ENCODE measurements around the gene CELF4.

Gene CELF4

DNA sequence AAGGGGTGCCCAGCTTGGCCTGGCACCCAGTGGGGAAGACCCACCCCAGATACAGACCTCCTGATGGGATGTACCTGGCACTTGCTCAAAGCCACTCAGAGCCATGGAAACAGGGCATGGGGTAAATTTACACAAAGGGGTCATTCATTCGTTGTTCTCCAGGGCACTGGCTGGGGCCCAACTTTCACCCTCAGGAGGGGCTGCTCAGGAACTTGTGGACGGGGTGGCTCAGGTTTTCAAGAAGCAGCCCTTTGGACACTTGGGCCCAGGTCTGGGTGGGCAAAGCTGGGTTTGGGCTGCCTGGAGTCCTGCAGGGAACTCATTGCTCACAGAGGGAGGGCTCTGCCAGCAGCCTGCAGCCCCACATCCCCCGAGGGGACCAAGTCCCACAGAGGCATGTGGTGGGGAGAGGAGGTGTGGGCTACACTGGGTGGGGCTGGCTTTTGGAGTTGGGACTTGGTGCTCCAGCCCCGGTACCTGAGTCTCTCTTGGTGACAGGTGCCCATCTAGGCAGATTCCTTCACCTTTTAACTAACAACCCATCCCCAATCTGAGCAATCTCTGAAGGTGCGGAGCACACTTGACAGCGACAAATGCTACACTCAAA lies 172.3 kb downstream of the CELF4 start:
- Histone ChIP-seq H3K27ac (ENCODE audit: low read length) (no peak overlapping the region), H3K4me1 (ENCODE audit: control insufficient read depth, insufficient read depth, low read length) (peaks cover 5% of the 10 kb centered on the region), H3K36me3 (ENCODE audit: control insufficient read depth in 2 of 2, insufficient read depth in 2 of 2, low read length in 2 of 2) (no peaks in the 10 kb centered on the region), H3K9me3 (ENCODE audit: control insufficient read depth in 2 of 2, low read length in 2 of 2) (peaks cover 0 to 16% of the 10 kb centered on the region in 2 donors), H3K27me3 (ENCODE audit: control insufficient read depth in 1 of 2, insufficient read depth in 2 of 2, low read length in 2 of 2) (peaks cover under 1 to 9% of the 10 kb centered on the region in 2 donors), H3K4me3 (ENCODE audit: low read length in 2 of 2) (peak overlapping the region in 1 of 2 donors; percentile 71), H3K9ac (ENCODE audit: low read length in 2 of 2) (no peak overlapping the region)

DNA sequence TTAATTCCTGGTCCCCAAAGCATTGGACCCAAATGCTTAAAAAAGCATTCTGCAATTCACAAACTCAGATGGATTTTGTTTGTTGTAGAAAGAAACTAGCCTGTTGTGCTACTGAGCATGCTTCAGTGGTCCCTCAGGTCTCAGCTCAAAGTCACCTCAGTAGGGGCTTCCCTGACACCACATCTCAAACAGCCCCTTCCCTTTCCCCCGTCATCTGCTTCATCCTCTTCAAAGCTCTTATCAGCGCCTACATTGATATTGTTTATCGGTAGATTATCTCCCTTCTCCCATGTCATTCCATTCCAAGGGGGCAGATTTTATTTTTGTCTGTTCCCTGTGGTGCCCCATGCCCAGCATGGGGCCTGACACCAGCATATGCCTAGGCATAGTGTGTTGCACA lies 172.9 kb downstream of the CELF4 start:
- H3K27me3 ChIP-seq (ENCODE audit: control insufficient read depth in 1 of 2, insufficient read depth in 2 of 2, low read length in 2 of 2), result peaks cover 2 to 9% of the 10 kb centered on the region in 2 donors
- no peak overlapping the region for H3K4me3 ChIP-seq (ENCODE audit: low read length in 2 of 2)
- peaks cover 0 to 16% of the 10 kb centered on the region in 2 donors for H3K9me3 ChIP-seq (ENCODE audit: control insufficient read depth in 2 of 2, low read length in 2 of 2)
- H3K4me1 ChIP-seq (ENCODE audit: control insufficient read depth, insufficient read depth, low read length), result peaks cover 5% of the 10 kb centered on the region
- no peaks in the 10 kb centered on the region for H3K36me3 ChIP-seq (ENCODE audit: control insufficient read depth in 2 of 2, insufficient read depth in 2 of 2, low read length in 2 of 2)
- H3K9ac ChIP-seq (ENCODE audit: low read length in 2 of 2), result no peak overlapping the region
- H3K27ac ChIP-seq (ENCODE audit: low read length), result no peak overlapping the region

DNA sequence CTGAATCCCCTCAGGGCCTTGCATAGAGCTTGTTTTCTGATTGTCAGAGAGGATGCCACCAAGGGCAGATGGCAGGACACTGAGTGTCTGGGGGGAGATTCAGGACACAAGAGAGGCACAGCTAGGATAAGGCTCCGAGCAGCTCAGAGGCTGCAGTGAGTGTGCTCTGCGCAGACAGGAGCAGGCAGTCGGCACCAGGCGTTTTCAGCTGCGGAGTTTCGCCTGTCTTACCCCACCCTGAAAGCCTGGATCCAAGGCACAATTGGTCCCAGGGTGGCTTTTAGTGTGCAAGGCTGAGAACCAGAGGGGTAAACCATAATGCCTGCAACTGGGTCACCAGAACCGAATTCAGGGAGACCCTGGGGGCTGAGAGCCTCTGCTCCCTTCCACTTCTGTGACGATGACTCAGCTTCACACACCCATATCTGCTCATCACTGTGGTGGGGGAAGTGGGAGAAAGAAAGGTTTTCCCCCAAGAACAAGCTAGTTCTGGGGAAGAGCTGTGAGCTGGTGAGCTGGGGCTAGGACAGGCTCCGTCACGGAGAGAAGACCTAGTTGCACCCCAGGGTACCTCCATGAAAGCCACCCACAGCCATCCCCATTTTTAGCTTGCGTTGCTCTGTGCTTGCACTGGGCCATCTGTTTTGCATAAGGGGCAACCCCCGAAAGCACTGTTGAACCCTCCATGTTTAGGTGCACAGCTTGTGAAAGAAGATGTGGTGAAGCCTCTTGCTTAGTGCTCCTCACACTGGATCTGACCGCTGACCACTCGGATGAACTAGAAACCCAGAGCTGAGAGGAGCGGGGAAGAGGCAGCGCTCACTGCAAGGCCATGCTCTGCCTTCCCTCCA lies 173.7 kb downstream of the CELF4 start:
- H3K9ac ChIP-seq (ENCODE audit: low read length in 2 of 2), result no peak overlapping the region
- H3K27me3 ChIP-seq (ENCODE audit: control insufficient read depth in 1 of 2, insufficient read depth in 2 of 2, low read length in 2 of 2), result peaks cover 2 to 9% of the 10 kb centered on the region in 2 donors
- peaks cover 0 to 16% of the 10 kb centered on the region in 2 donors for H3K9me3 ChIP-seq (ENCODE audit: control insufficient read depth in 2 of 2, low read length in 2 of 2)
- H3K4me1 ChIP-seq (ENCODE audit: control insufficient read depth, insufficient read depth, low read length), result peaks cover 5% of the 10 kb centered on the region
- H3K27ac ChIP-seq (ENCODE audit: low read length), result no peak overlapping the region
- no peaks in the 10 kb centered on the region for H3K36me3 ChIP-seq (ENCODE audit: control insufficient read depth in 2 of 2, insufficient read depth in 2 of 2, low read length in 2 of 2)
- H3K4me3 ChIP-seq (ENCODE audit: low read length in 2 of 2), result no peak overlapping the region

DNA sequence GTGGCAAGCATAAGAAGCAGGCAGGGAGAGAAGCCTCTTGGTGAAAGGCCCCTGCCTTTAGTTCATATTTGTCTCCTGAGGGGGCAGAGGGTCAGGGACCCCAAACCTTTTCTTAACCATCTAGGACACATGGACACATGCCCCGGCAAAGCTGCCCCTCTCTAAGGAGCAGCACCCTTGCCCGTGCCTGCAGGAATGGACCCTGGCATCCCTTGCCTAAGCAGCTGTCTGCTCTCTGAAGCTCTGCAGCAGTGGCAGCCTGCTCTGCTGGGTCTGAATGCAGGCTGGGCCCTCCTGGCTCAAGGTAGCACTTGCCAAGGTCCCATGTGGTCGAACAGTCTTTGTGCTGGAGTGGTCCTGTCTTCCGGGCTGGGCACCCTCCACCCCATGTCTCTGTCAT lies 174.4 kb downstream of the CELF4 start:
- Histone ChIP-seq H3K4me1 (ENCODE audit: control insufficient read depth, insufficient read depth, low read length) (peaks cover 5% of the 10 kb centered on the region), H3K9me3 (ENCODE audit: control insufficient read depth in 2 of 2, low read length in 2 of 2) (peaks cover 0 to 16% of the 10 kb centered on the region in 2 donors), H3K27me3 (ENCODE audit: control insufficient read depth in 1 of 2, insufficient read depth in 2 of 2, low read length in 2 of 2) (peaks cover 2 to 9% of the 10 kb centered on the region in 2 donors), H3K27ac (ENCODE audit: low read length) (no peak overlapping the region), H3K36me3 (ENCODE audit: control insufficient read depth in 2 of 2, insufficient read depth in 2 of 2, low read length in 2 of 2) (no peaks in the 10 kb centered on the region), H3K4me3 (ENCODE audit: low read length in 2 of 2) (no peak overlapping the region), H3K9ac (ENCODE audit: low read length in 2 of 2) (no peak overlapping the region)

DNA sequence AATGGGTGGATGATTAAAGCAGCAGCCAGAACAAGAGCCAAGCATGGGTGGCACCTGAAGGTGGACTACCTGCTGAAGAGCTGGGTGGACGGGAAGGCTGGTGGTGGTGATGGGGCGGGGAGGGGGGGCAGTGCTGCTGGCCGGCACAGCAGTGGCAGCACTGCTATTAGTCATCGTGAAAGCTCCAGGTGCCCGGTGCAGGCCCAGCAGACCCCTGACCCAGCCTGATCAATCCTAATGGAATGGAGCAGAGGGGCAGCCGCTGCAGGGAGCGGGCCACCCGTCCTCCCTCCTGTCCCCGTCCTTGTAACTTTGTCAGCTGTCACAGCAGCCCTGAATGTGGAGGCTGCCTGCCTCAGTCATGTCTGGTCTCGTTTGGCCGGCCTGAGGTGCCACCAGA lies 174.9 kb downstream of the CELF4 start:
- H3K4me1 ChIP-seq (ENCODE audit: control insufficient read depth, insufficient read depth, low read length), result peaks cover 5% of the 10 kb centered on the region
- no peak overlapping the region for H3K4me3 ChIP-seq (ENCODE audit: low read length in 2 of 2)
- peaks cover 2 to 16% of the 10 kb centered on the region in 2 donors for H3K9me3 ChIP-seq (ENCODE audit: control insufficient read depth in 2 of 2, low read length in 2 of 2)
- peaks cover 2 to 9% of the 10 kb centered on the region in 2 donors for H3K27me3 ChIP-seq (ENCODE audit: control insufficient read depth in 1 of 2, insufficient read depth in 2 of 2, low read length in 2 of 2)
- H3K9ac ChIP-seq (ENCODE audit: low read length in 2 of 2), result no peak overlapping the region
- no peak overlapping the region for H3K27ac ChIP-seq (ENCODE audit: low read length)
- H3K36me3 ChIP-seq (ENCODE audit: control insufficient read depth in 2 of 2, insufficient read depth in 2 of 2, low read length in 2 of 2), result no peaks in the 10 kb centered on the region

DNA sequence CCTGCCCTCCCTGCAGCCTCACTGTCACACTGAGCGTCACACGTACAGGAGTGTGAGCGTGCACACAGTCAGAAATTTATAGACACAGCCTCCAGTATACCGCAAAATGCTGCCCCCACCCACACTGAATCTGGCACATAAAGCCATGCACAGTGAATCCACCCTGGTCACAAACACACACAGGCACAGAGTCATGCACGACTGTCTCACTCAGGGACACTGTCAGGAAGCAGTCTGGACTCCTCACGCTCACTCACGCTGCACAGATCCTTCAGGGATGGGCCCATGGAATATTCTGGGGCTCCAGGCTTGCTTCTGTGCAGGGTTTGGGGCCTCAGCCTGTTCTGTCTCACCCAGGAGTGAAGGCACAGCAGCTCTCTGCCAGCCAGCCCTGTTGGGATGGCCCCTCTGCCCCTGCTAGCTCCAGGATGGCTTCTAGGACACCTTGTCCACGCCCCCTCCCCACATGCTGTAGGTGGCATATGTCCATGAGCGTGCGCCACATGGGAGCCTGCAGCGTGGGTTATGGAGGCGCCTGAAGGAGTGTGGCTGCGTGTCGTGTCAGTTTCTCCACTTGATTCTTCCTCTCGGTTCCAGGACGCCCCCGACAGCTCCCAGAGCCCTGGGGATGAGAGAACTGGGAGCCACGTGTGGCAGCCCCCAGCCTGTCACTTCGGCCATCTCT lies 175.8 kb downstream of the CELF4 start:
- no peaks in the 10 kb centered on the region for H3K36me3 ChIP-seq (ENCODE audit: control insufficient read depth in 2 of 2, insufficient read depth in 2 of 2, low read length in 2 of 2)
- peaks cover 5% of the 10 kb centered on the region for H3K4me1 ChIP-seq (ENCODE audit: control insufficient read depth, insufficient read depth, low read length)
- peaks cover 2 to 9% of the 10 kb centered on the region in 2 donors for H3K27me3 ChIP-seq (ENCODE audit: control insufficient read depth in 1 of 2, insufficient read depth in 2 of 2, low read length in 2 of 2)
- H3K9ac ChIP-seq (ENCODE audit: low read length in 2 of 2), result no peak overlapping the region
- no peak overlapping the region for H3K4me3 ChIP-seq (ENCODE audit: low read length in 2 of 2)
- H3K27ac ChIP-seq (ENCODE audit: low read length), result no peak overlapping the region
- peaks cover 4 to 16% of the 10 kb centered on the region in 2 donors for H3K9me3 ChIP-seq (ENCODE audit: control insufficient read depth in 2 of 2, low read length in 2 of 2)

DNA sequence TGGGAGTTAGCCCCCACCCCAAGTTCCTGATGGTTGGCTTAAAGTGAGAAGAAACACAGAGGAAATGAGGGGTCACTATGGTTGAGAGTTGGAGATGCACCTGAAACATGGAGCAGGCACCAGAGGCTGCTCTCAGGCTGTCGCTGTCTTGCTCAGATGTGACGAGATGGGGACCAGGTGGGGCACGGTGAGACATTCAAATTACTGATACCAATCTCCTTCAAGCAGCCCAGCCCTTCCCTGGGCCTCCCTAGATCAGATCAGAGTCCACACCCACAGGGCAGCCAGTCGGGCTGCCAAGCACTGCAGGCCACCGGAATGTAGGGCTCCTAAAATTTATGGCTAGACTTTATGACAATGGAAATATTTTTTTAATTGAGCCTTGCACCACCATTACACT lies 176.6 kb downstream of the CELF4 start:
- H3K36me3 ChIP-seq (ENCODE audit: control insufficient read depth in 2 of 2, insufficient read depth in 2 of 2, low read length in 2 of 2), result no peaks in the 10 kb centered on the region
- H3K27ac ChIP-seq (ENCODE audit: low read length), result no peak overlapping the region
- H3K4me3 ChIP-seq (ENCODE audit: low read length in 2 of 2), result no peak overlapping the region
- peaks cover under 1% of the 10 kb centered on the region for H3K4me1 ChIP-seq (ENCODE audit: control insufficient read depth, insufficient read depth, low read length)
- no peak overlapping the region for H3K9ac ChIP-seq (ENCODE audit: low read length in 2 of 2)
- H3K27me3 ChIP-seq (ENCODE audit: control insufficient read depth in 1 of 2, insufficient read depth in 2 of 2, low read length in 2 of 2), result peaks cover 4 to 5% of the 10 kb centered on the region in 2 donors
- peaks cover 4 to 16% of the 10 kb centered on the region in 2 donors for H3K9me3 ChIP-seq (ENCODE audit: control insufficient read depth in 2 of 2, low read length in 2 of 2)

DNA sequence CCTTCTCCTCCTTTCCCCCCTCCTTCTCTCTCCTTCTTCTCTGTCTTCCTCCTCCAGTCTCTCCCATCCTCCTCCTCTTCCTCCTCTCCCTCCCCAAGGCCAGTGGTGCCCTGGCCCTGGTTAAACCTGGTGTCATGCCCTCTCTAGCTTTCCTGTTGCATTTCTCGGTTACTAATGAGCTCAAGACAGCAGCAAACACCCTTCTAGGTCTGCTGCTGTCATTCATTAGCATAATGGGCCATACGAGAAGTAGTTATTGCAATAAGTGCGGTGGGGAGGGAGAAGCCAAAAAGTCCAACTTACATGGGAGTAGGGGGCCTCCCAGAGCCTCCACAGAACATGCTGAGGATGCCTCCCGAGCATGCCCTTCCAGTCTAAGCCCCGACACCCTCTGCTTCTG lies 177.2 kb downstream of the CELF4 start:
- Histone ChIP-seq H3K27ac (ENCODE audit: low read length) (no peak overlapping the region), H3K4me3 (ENCODE audit: low read length in 2 of 2) (no peak overlapping the region), H3K4me1 (ENCODE audit: control insufficient read depth, insufficient read depth, low read length) (no peaks in the 10 kb centered on the region), H3K27me3 (ENCODE audit: control insufficient read depth in 1 of 2, insufficient read depth in 2 of 2, low read length in 2 of 2) (peaks cover 4 to 5% of the 10 kb centered on the region in 2 donors), H3K9ac (ENCODE audit: low read length in 2 of 2) (no peak overlapping the region), H3K36me3 (ENCODE audit: control insufficient read depth in 2 of 2, insufficient read depth in 2 of 2, low read length in 2 of 2) (no peaks in the 10 kb centered on the region), H3K9me3 (ENCODE audit: control insufficient read depth in 2 of 2, low read length in 2 of 2) (peaks cover 4 to 16% of the 10 kb centered on the region in 2 donors)

DNA sequence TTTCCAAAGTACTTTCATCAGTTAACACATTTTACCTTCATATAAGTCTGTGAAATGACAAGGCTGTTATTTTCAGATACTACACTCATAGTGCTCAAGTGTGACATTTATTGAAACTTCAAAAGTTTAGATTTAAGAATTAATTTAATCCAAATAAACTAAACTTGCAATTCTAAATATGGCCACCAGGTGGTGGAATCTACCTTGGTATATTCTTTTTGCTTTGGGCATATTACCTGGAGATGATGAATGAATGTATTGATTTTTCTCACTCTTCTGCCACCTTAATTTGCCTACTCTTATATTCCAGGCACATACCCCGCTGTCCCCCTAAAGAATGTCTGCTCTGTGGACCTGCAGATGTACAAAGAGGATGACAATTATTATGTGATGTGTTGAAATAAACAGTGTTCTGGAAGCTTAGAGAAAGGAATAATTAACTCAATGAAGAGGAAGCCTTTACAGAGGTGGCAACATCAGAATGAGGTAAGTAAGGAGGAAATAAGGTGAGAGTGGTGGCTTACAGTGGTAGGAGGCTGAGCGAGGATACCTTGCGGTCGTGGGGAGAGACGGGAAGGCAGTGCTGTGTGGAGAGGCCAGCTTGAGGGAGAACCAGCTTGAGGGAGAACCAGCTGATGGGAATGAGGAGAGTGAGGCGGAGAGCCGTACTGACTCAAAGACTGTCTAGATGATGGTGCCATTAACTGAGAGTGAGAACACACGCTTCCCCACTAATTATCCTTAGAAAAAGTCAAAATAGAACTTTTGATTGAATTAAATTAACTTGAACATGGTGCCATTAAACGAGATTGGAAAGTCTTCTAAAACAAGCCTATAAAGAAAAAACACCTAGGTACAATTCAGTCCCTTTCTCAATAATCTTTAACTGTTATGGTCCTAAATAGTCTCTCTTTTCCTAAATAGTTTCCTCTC lies 179.5 kb downstream of the CELF4 start:
- Histone ChIP-seq H3K4me3 (ENCODE audit: low read length in 2 of 2) (no peak overlapping the region), H3K9ac (ENCODE audit: low read length in 2 of 2) (no peak overlapping the region), H3K36me3 (ENCODE audit: control insufficient read depth in 2 of 2, insufficient read depth in 2 of 2, low read length in 2 of 2) (no peaks in the 10 kb centered on the region), H3K4me1 (ENCODE audit: control insufficient read depth, insufficient read depth, low read length) (no peaks in the 10 kb centered on the region), H3K27ac (ENCODE audit: low read length) (no peak overlapping the region), H3K27me3 (ENCODE audit: control insufficient read depth in 1 of 2, insufficient read depth in 2 of 2, low read length in 2 of 2) (peaks cover 0 to 7% of the 10 kb centered on the region in 2 donors), H3K9me3 (ENCODE audit: control insufficient read depth in 2 of 2, low read length in 2 of 2) (peaks cover 4 to 16% of the 10 kb centered on the region in 2 donors)

Data from stomach smooth muscle (tissue), 2 donors.